ENCODE data around the gene ATP8A2.
A peak's percentile ranks its signal among the peaks of the same experiment; 100 is the strongest.

Gene ATP8A2

GRCh38 chr13:25844559-25845434 is 473.0 kb downstream of the ATP8A2 start:
- no peak overlapping the region for H3K4me3 ChIP-seq (ENCODE audit: low read depth, low read length)
- TF ChIP-seq MAX (IDR thresholded peaks at IDR 0.05; ENCODE audit: low read depth, low read length) (no peak), CTCF (IDR thresholded peaks at IDR 0.05; ENCODE audit: low read depth, low read length) (no peak)
- DNase-seq (ENCODE audit: low read depth), result peak; percentile 35

GRCh38 chr13:25846222-25846984 is 474.6 kb downstream of the ATP8A2 start:
- DNase-seq (ENCODE audit: low read depth), result peak; percentile 33
- TF ChIP-seq POLR2A (IDR thresholded peaks at IDR 0.05; ENCODE audit: extremely low read depth, insufficient read length), result no peak
- no peak for TF ChIP-seq CTCF (IDR thresholded peaks at IDR 0.05; ENCODE audit: low read depth, low read length)
- no peak for TF ChIP-seq MYC (IDR thresholded peaks at IDR 0.05; ENCODE audit: low read depth, low read length)
- no peak for TF ChIP-seq MAX (IDR thresholded peaks at IDR 0.05; ENCODE audit: low read depth, low read length)

GRCh38 chr13:25847145-25847544 is 475.4 kb downstream of the ATP8A2 start:
- peak; percentile 51 for DNase-seq (ENCODE audit: low read depth)
- TF ChIP-seq MYC (IDR thresholded peaks at IDR 0.05; ENCODE audit: low read depth, low read length), result no peak
- no peak for TF ChIP-seq CTCF (IDR thresholded peaks at IDR 0.05; ENCODE audit: low read depth, low read length)
- no peak for TF ChIP-seq POLR2A (IDR thresholded peaks at IDR 0.05; ENCODE audit: extremely low read depth, insufficient read length)
- H3K4me3 ChIP-seq (ENCODE audit: low read depth, low read length), result no peak overlapping the region

More at GRCh38 chr13:25846222-25846984, 474.6 kb downstream of the ATP8A2 start:
- H3K4me3 ChIP-seq (ENCODE audit: low read depth, low read length), result no peak overlapping the region

GRCh38 chr13:25847635-25848626 is 476.2 kb downstream of the ATP8A2 start:
- TF ChIP-seq POLR2A (IDR thresholded peaks at IDR 0.05; ENCODE audit: extremely low read depth, insufficient read length), result no peak
- no peak for TF ChIP-seq MAX (IDR thresholded peaks at IDR 0.05; ENCODE audit: low read depth, low read length)
- TF ChIP-seq CTCF (IDR thresholded peaks at IDR 0.05; ENCODE audit: low read depth, low read length), result no peak
- no peak for TF ChIP-seq MYC (IDR thresholded peaks at IDR 0.05; ENCODE audit: low read depth, low read length)
- peak; percentile 64 for DNase-seq (ENCODE audit: low read depth)
- no peak overlapping the region for H3K4me3 ChIP-seq (ENCODE audit: low read depth, low read length)

Data from NB4 (cell line).